Transverse colon (tissue), 3 donors: ENCODE data around the gene CD300A.

ENCODE experiments used
- POLR2A ChIP-seq: fragments of 450-650 bp; IDR thresholded peaks from one replicate; pipeline ENCODE4 v1.6.1; 2016; ENCODE audit warnings: antibody characterized with exemption, mild to moderate bottlenecking, moderate library complexity
- TF ChIP-seq, protein P1 (sequence below), 5 experiments: fragments of 200-600 bp in 3 of 5; fragments of 450-650 bp in 2 of 5; sonication (generic) in 3 of 5; IDR thresholded peaks; 1 replicate in 2 of 5; 2 replicates in 3 of 5; pipeline ENCODE4 v1.5.1; 2016 to 2017; ENCODE audit warnings: antibody characterized with exemption in 5 of 5, inconsistent platforms in 3 of 5, mild to moderate bottlenecking in 2 of 5, moderate library complexity in 1 of 5

DNA sequence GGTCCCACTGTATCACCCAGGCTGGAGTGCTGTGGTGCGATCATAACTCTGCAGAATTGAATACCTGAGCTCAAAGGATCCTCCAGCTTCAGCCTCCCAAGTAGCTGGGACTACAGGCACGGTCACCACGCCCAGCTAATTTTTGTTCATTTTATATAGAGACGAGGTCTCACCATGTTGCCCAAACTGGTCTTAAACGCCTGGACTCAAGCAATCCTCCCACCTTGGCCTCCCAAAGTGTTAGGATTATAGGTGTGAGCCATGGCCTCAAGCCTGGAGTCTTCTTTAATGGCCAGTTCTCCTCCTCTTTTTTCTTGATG is 64.4 kb downstream of the CD300A start:
- TF ChIP-seq POLR2A, result no peak
- TF ChIP-seq, protein P1, sequence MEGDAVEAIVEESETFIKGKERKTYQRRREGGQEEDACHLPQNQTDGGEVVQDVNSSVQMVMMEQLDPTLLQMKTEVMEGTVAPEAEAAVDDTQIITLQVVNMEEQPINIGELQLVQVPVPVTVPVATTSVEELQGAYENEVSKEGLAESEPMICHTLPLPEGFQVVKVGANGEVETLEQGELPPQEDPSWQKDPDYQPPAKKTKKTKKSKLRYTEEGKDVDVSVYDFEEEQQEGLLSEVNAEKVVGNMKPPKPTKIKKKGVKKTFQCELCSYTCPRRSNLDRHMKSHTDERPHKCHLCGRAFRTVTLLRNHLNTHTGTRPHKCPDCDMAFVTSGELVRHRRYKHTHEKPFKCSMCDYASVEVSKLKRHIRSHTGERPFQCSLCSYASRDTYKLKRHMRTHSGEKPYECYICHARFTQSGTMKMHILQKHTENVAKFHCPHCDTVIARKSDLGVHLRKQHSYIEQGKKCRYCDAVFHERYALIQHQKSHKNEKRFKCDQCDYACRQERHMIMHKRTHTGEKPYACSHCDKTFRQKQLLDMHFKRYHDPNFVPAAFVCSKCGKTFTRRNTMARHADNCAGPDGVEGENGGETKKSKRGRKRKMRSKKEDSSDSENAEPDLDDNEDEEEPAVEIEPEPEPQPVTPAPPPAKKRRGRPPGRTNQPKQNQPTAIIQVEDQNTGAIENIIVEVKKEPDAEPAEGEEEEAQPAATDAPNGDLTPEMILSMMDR (IDR thresholded peaks at IDR 0.05), result no peak
